HCT116 (cell line): ENCODE data around the gene ABCG1. TPM values are rescaled to one million over a fixed set of nuclear protein-coding genes. Genes with fewer than 3 reads are reported as not detected.
A peak's percentile ranks its signal among the peaks of the same experiment; 100 is the strongest.

Source experiments
- ATAC-seq: fragments of 200-7000 bp; cut with Tn5 transposase; 2 replicates; pipeline ENCODE4 v1.9.1; 2020; ENCODE audit warnings: mild to moderate bottlenecking, moderate library complexity
- BruUV-seq: library from RNA; stranded (reverse); fragments of 400-500 nt; replicated peaks from 2 replicates; lab custom pipeline; 2021; lab: Mats Ljungman, UMichigan
- CTCF ChIA-PET: fragments of 300-600 bp; sonication (Branson Sonifier 250); formaldehyde crosslinking; loops from one replicate; lab custom pipeline; 2021; ENCODE audit warnings: antibody characterized with exemption; lab: Charles Lee
- POLR2A ChIA-PET: fragments of 300-600, 350-600 bp; sonication (Branson Sonifier 250); formaldehyde crosslinking; loops from one replicate; lab custom pipeline; 2021; ENCODE audit warnings: antibody characterized with exemption; lab: Charles Lee
- RAD21 ChIA-PET, 2 experiments: fragments of 300-600 bp; sonication (Branson Sonifier 250); formaldehyde crosslinking; loops; one replicate each; lab custom pipeline; 2023; ENCODE audit warnings: low total read pairs in 2 of 2; ENCODE audit not compliant: uncharacterized antibody in 2 of 2, unreplicated experiment in 2 of 2, low non-redundant PET in 1 of 2; lab: Charles Lee
- DNase-seq: peaks from one replicate; pipeline ENCODE4 v3.0.0-alpha.2; 2010; ENCODE audit warnings: low read depth, low spot score
- H2AFZ ChIP-seq: fragments of 200-600 bp; shearing (Covaris generic), sonication (generic); 2 replicates; pipeline ENCODE4 v1.6.1; 2017; ENCODE audit warnings: low read depth, mixed run types, mixed read lengths, antibody characterized with exemption, low read length; ENCODE audit not compliant: poor library complexity, severe bottlenecking
- H3K27ac ChIP-seq: 2 replicates; pipeline ENCODE4 v1.5.1; 2012; ENCODE audit warnings: low read depth, low read length
- H3K27me3 ChIP-seq: fragments of 200-600 bp; sonication (generic); 2 replicates; pipeline ENCODE4 v1.6.1; 2016; ENCODE audit warnings: mixed run types, low read length, mixed read lengths; ENCODE audit not compliant: insufficient read depth
- H3K36me3 ChIP-seq, 2 experiments: fragments of 200-500 bp in 1 of 2; fragments of 200-600 bp in 1 of 2; sonication (Bioruptor generic) in 1 of 2; sonication (generic) in 1 of 2; 2 replicates each; pipeline versions ENCODE4 v1.5.1 to v1.6.1; 2014 to 2016; ENCODE audit warnings: low read length in 2 of 2, inconsistent platforms in 1 of 2, mixed read lengths in 1 of 2, mixed run types in 1 of 2; ENCODE audit not compliant: insufficient read depth in 2 of 2, control insufficient read depth in 1 of 2
- H3K4me1 ChIP-seq, 2 experiments: fragments of 200-600 bp in 1 of 2; sonication (generic) in 1 of 2; 2 replicates each; pipeline versions ENCODE4 v1.5.1 to v1.6.1; 2012 to 2017; ENCODE audit warnings: low read length in 2 of 2, inconsistent platforms in 1 of 2, mild to moderate bottlenecking in 1 of 2, mixed read lengths in 1 of 2, mixed run types in 1 of 2, moderate library complexity in 1 of 2; ENCODE audit not compliant: insufficient read depth in 2 of 2, control insufficient read depth in 1 of 2
- H3K4me2 ChIP-seq: fragments of 200-600 bp; sonication (generic); 2 replicates; pipeline ENCODE4 v1.6.1; 2017; ENCODE audit warnings: mixed run types, low read length, mixed read lengths
- H3K4me3 ChIP-seq, 2 experiments: fragments of 200-600 bp in 1 of 2; sonication (generic) in 1 of 2; replicated peaks in 1 of 2; 2 replicates each; pipeline ENCODE4 v1.5.1; 2011 to 2016; ENCODE audit warnings: low read length in 2 of 2, control low read depth in 1 of 2, low read depth in 1 of 2, mild to moderate bottlenecking in 1 of 2, mixed read lengths in 1 of 2, mixed run types in 1 of 2
- H3K79me2 ChIP-seq: fragments of 200-600 bp; sonication (generic); 2 replicates; pipeline ENCODE4 v1.6.1; 2017; ENCODE audit warnings: mild to moderate bottlenecking, mixed run types, low read length, moderate library complexity, mixed read lengths; ENCODE audit not compliant: insufficient read depth
- H3K9ac ChIP-seq: fragments of 200-600 bp; sonication (generic); 2 replicates; pipeline ENCODE4 v1.6.1; 2016; ENCODE audit warnings: low read length, mixed read lengths
- H3K9me2 ChIP-seq: fragments of 200-600 bp; sonication (generic), shearing (Covaris generic); 2 replicates; pipeline ENCODE4 v1.6.1; 2017; ENCODE audit warnings: mixed run types, mild to moderate bottlenecking, moderate library complexity; ENCODE audit not compliant: insufficient read depth
- H3K9me3 ChIP-seq, 2 experiments: fragments of 200-500 bp in 1 of 2; fragments of 200-600 bp in 1 of 2; sonication (Bioruptor generic) in 1 of 2; sonication (generic) in 1 of 2; 2 replicates each; pipeline ENCODE4 v1.6.1; 2014 to 2017; ENCODE audit warnings: low read length in 2 of 2, mixed read lengths in 2 of 2, inconsistent platforms in 1 of 2, low read depth in 1 of 2, mild to moderate bottlenecking in 1 of 2, mixed run types in 1 of 2, moderate library complexity in 1 of 2; ENCODE audit not compliant: control insufficient read depth in 1 of 2, insufficient read depth in 1 of 2
- H4K20me1 ChIP-seq: fragments of 200-600 bp; sonication (generic), shearing (Covaris generic); 2 replicates; pipeline ENCODE4 v1.6.1; 2017; ENCODE audit warnings: mixed run types, mild to moderate bottlenecking, moderate library complexity; ENCODE audit not compliant: insufficient read depth
- CBX3 ChIP-seq: IDR thresholded peaks from 2 replicates; pipeline ENCODE4 v1.6.1; 2012; ENCODE audit warnings: low read depth
- CEBPB ChIP-seq: IDR thresholded peaks from 2 replicates; pipeline ENCODE4 v1.6.1; 2012; ENCODE audit warnings: low read depth
- EGR1 ChIP-seq: IDR thresholded peaks from 2 replicates; pipeline ENCODE4 v1.6.1; 2012; ENCODE audit warnings: low read depth
- EZH2 ChIP-seq: fragments of 200-600 bp; sonication (generic); IDR thresholded peaks from 2 replicates; pipeline ENCODE4 v1.6.1; 2017; ENCODE audit warnings: antibody characterized with exemption, mixed run types
- EZH2phosphoT487 ChIP-seq: fragments of 200-600 bp; IDR thresholded peaks from 2 replicates; pipeline ENCODE4 v1.6.1; 2018; ENCODE audit warnings: antibody characterized with exemption, borderline replicate concordance
- FOSL1 ChIP-seq: IDR thresholded peaks from 2 replicates; pipeline ENCODE4 v1.6.1; 2012; ENCODE audit warnings: low read depth
- JUND ChIP-seq: IDR thresholded peaks from 2 replicates; pipeline ENCODE4 v1.6.1; 2012
- SIN3A ChIP-seq: IDR thresholded peaks from 2 replicates; pipeline ENCODE4 v1.6.1; 2012; ENCODE audit warnings: low read depth
- ZFX ChIP-seq: fragments of 450-650 bp; IDR thresholded peaks from 2 replicates; pipeline ENCODE4 v1.6.1; 2017
- ZNF274 ChIP-seq: fragments of 200-500 bp; sonication (Bioruptor generic); IDR thresholded peaks from 2 replicates; pipeline ENCODE4 v1.6.1; 2014; ENCODE audit warnings: mild to moderate bottlenecking, low read depth, low read length, inconsistent platforms
- intact Hi-C: fragments of 100-400 bp; cut with micrococcal nuclease; formaldehyde crosslinking; loops from 2 replicates; pipeline ENCODE4 v1.10.0; 2022
- total RNA-seq: library from RNA; stranded (reverse); gene quantifications from one replicate; pipeline ENCODE4 v1.2.1, GENCODE V29; 2021; ENCODE audit not compliant: unreplicated experiment
- TF ChIP-seq, protein P1 (sequence below), 3 experiments: fragments of 200-600 bp in 1 of 3; sonication (generic) in 1 of 3; IDR thresholded peaks in 2 of 3; conservative IDR thresholded peaks in 1 of 3; 2 replicates each; pipeline ENCODE4 v1.5.1; 2012 to 2017; ENCODE audit warnings: low read depth in 2 of 3, low read length in 2 of 3, antibody characterized with exemption in 1 of 3, borderline replicate concordance in 1 of 3, control low read depth in 1 of 3, mild to moderate bottlenecking in 1 of 3, mixed read lengths in 1 of 3, mixed run types in 1 of 3, moderate library complexity in 1 of 3; ENCODE audit not compliant: insufficient read depth in 1 of 3
- TF ChIP-seq, protein P2 (sequence below): IDR thresholded peaks from 2 replicates; pipeline ENCODE4 v1.6.1; 2011; ENCODE audit warnings: mild to moderate bottlenecking, low read length, moderate library complexity; ENCODE audit not compliant: insufficient replicate concordance; ENCODE audit errors: extremely low read depth
- TF ChIP-seq, protein P3 (sequence below): IDR thresholded peaks from 2 replicates; pipeline ENCODE4 v1.6.1; 2012; ENCODE audit warnings: low read depth

ABCG1 gene
- total RNA-seq, 1 experiment from 2014 or later: 1.6 TPM

DNA sequence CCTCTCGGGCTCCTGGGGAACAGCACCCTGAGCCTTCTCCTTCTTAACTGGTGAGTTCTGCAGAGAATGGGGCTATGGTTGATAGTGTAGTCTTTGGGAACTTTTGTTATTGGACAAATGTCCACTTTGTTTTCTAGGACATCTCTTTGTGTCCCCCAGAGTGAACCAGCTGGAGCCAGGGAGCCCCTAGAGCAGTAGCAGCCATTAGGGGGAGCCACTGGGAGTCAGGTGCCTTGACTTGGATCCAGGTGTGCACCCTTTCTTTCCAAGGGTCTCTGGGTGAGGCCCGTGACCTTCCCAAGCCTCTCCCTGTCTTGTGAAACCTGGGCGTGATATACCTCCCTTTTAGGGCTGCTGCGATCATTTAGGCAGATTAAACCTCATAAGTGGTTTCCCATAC lies 36.9 kb downstream of the ABCG1 start:
- DNase-seq: no peak
- ChIA-PET CTCF (no interaction called here), RAD21 (no interaction called here), POLR2A (no interaction called here)
- no peak overlapping the region for H3K4me3 ChIP-seq
- BruUV-seq: no TSS peak
- H3K4me2 ChIP-seq: no peak overlapping the region
- no peak overlapping the region for H3K9ac ChIP-seq
- no peaks in the 10 kb centered on the region for H3K9me3 ChIP-seq
- no peak for ATAC-seq
- peaks cover 9% of the 10 kb centered on the region for H3K27me3 ChIP-seq
- no peaks in the 10 kb centered on the region for H3K36me3 ChIP-seq
- H3K9me2 ChIP-seq: no peaks in the 10 kb centered on the region
- no peaks in the 10 kb centered on the region for H3K4me1 ChIP-seq
- no peak overlapping the region for H2AFZ ChIP-seq
- intact Hi-C loops: no loop called here
- TF ChIP-seq, protein P1, sequence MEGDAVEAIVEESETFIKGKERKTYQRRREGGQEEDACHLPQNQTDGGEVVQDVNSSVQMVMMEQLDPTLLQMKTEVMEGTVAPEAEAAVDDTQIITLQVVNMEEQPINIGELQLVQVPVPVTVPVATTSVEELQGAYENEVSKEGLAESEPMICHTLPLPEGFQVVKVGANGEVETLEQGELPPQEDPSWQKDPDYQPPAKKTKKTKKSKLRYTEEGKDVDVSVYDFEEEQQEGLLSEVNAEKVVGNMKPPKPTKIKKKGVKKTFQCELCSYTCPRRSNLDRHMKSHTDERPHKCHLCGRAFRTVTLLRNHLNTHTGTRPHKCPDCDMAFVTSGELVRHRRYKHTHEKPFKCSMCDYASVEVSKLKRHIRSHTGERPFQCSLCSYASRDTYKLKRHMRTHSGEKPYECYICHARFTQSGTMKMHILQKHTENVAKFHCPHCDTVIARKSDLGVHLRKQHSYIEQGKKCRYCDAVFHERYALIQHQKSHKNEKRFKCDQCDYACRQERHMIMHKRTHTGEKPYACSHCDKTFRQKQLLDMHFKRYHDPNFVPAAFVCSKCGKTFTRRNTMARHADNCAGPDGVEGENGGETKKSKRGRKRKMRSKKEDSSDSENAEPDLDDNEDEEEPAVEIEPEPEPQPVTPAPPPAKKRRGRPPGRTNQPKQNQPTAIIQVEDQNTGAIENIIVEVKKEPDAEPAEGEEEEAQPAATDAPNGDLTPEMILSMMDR (IDR thresholded peaks at IDR 0.05 in 2 of 3, conservative IDR thresholded peaks at IDR 0.05 in 1 of 3; ENCODE audit: borderline replicate concordance in 1 of 3, insufficient read depth in 1 of 3, low read depth in 2 of 3, low read length in 2 of 3): peak in 2 of 3 experiments; percentile 17 to 25; a peak in 1 of 6 replicates
- no peak for TF ChIP-seq ZFX
- H3K27ac ChIP-seq: no peak overlapping the region
- H3K79me2 ChIP-seq: no peaks in the 10 kb centered on the region
- H4K20me1 ChIP-seq: no peaks in the 10 kb centered on the region

DNA sequence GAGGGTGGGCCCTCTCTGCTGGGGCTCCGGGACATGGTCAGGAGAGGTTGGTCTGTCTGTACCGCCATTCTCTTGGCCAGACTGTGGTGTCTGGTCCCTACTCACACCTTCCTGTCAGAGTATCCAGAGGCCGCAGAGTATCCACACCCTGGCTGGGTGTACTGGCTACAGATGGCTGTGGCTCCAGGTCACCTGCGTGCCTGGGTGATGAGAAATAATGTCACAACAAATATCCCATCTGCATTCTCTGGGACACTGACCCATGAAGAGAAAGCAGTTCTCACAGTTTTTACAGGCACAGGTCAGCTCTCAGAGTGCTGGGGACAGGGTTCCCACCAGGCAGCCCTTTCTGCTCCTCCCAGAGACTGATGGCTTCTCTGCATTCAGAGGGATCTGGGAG lies 37.4 kb downstream of the ABCG1 start:
- no TSS peak for BruUV-seq
- Histone ChIP-seq H3K9me2 (no peaks in the 10 kb centered on the region), H3K9ac (no peak overlapping the region), H4K20me1 (no peaks in the 10 kb centered on the region), H3K79me2 (no peaks in the 10 kb centered on the region), H3K27ac (no peak overlapping the region), H3K4me1 (0 out of 4 replicates have a peak, but pooled peaks cover 0 to 2% of the 10 kb centered on the region in 2 experiments), H3K36me3 (no peaks in the 10 kb centered on the region), H3K9me3 (no peaks in the 10 kb centered on the region), H3K27me3 (peaks cover 9% of the 10 kb centered on the region), H3K4me2 (no peak overlapping the region), H2AFZ (no peak overlapping the region), H3K4me3 (no peak overlapping the region)
- CTCF ChIA-PET: no interaction called here
- RAD21 ChIA-PET: no interaction called here
- intact Hi-C loops: no loop called here
- no peak for DNase-seq
- ATAC-seq: no peak
- POLR2A ChIA-PET: no interaction called here
- TF ChIP-seq EZH2 (no peak), CEBPB (no peak), EGR1 (no peak), ZNF274 (no peak), CBX3 (no peak), SIN3A (no peak), ZFX (no peak), FOSL1 (no peak), JUND (no peak), EZH2phosphoT487 (no peak)
- TF ChIP-seq, protein P2, sequence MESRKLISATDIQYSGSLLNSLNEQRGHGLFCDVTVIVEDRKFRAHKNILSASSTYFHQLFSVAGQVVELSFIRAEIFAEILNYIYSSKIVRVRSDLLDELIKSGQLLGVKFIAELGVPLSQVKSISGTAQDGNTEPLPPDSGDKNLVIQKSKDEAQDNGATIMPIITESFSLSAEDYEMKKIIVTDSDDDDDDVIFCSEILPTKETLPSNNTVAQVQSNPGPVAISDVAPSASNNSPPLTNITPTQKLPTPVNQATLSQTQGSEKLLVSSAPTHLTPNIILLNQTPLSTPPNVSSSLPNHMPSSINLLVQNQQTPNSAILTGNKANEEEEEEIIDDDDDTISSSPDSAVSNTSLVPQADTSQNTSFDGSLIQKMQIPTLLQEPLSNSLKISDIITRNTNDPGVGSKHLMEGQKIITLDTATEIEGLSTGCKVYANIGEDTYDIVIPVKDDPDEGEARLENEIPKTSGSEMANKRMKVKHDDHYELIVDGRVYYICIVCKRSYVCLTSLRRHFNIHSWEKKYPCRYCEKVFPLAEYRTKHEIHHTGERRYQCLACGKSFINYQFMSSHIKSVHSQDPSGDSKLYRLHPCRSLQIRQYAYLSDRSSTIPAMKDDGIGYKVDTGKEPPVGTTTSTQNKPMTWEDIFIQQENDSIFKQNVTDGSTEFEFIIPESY: no peak
- TF ChIP-seq, protein P3, sequence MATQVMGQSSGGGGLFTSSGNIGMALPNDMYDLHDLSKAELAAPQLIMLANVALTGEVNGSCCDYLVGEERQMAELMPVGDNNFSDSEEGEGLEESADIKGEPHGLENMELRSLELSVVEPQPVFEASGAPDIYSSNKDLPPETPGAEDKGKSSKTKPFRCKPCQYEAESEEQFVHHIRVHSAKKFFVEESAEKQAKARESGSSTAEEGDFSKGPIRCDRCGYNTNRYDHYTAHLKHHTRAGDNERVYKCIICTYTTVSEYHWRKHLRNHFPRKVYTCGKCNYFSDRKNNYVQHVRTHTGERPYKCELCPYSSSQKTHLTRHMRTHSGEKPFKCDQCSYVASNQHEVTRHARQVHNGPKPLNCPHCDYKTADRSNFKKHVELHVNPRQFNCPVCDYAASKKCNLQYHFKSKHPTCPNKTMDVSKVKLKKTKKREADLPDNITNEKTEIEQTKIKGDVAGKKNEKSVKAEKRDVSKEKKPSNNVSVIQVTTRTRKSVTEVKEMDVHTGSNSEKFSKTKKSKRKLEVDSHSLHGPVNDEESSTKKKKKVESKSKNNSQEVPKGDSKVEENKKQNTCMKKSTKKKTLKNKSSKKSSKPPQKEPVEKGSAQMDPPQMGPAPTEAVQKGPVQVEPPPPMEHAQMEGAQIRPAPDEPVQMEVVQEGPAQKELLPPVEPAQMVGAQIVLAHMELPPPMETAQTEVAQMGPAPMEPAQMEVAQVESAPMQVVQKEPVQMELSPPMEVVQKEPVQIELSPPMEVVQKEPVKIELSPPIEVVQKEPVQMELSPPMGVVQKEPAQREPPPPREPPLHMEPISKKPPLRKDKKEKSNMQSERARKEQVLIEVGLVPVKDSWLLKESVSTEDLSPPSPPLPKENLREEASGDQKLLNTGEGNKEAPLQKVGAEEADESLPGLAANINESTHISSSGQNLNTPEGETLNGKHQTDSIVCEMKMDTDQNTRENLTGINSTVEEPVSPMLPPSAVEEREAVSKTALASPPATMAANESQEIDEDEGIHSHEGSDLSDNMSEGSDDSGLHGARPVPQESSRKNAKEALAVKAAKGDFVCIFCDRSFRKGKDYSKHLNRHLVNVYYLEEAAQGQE: no peak
